K562 (cell line): ENCODE results near the gene PRKCG. TPM values are rescaled to one million over a fixed set of nuclear protein-coding genes. Genes with fewer than 3 reads are reported as not detected.

Experiments
- ATAC-seq: fragments of 200-7000 bp; cut with Tn5 transposase; 3 replicates; pipeline ENCODE4 v1.9.1; 2020; ENCODE audit warnings: moderate library complexity
- BruUV-seq: library from RNA; stranded (reverse); fragments of 400-500 nt; replicated peaks from 2 replicates; lab custom pipeline; 2021; lab: Mats Ljungman, UMichigan
- CTCF ChIA-PET: fragments of 300-600 bp; formaldehyde crosslinking; extraction: SDS; loops from one replicate; lab custom pipeline; 2021; ENCODE audit warnings: low intra/inter-chr PET ratio; lab: Yijun Ruan, JAX
- POLR2A ChIA-PET: fragments of 300-600, 350-650 bp; sonication (Branson Sonifier 250); formaldehyde crosslinking; extraction: SDS; loops from one replicate; lab custom pipeline; 2021; ENCODE audit warnings: antibody characterized with exemption, inconsistent platforms; lab: Yijun Ruan, JAX
- DNase-seq, 4 experiments: peaks; one replicate each; pipeline versions ENCODE4 v3.0.0 to v3.0.0-alpha.2; 2011 to 2018; ENCODE audit warnings: low spot score in 3 of 4, mixed read lengths in 3 of 4; ENCODE audit errors: extremely low read depth in 1 of 4
- FAIRE-seq: peaks from 2 replicates; lab custom pipeline; 2011; peaks lifted over from hg19 to GRCh38; lab: Jason Lieb, UNC
- H2AFZ ChIP-seq: 2 replicates; pipeline ENCODE4 v1.6.0; 2011; ENCODE audit warnings: low read depth, low read length, control low read depth, inconsistent platforms
- H3K27ac ChIP-seq: fragments of 200-600 bp; 3 replicates; pipeline ENCODE4 v1.8.0; 2011; ENCODE audit warnings: low read depth, mild to moderate bottlenecking, control low read depth, inconsistent platforms, low read length, moderate library complexity, mixed read lengths; ENCODE audit errors: extremely low read depth
- H3K27me3 ChIP-seq, 2 experiments: fragments of 300-600 bp in 1 of 2; 2 replicates in 1 of 2; 3 replicates in 1 of 2; pipeline versions ENCODE4 v1.6.0 to v1.8.0; 2011; ENCODE audit warnings: inconsistent platforms in 2 of 2, low read length in 2 of 2, mild to moderate bottlenecking in 1 of 2, mixed read lengths in 1 of 2, moderate library complexity in 1 of 2; ENCODE audit not compliant: control insufficient read depth in 2 of 2, insufficient read depth in 2 of 2
- H3K36me3 ChIP-seq: fragments of 300-600 bp; 3 replicates; pipeline ENCODE4 v1.8.0; 2011; ENCODE audit warnings: mild to moderate bottlenecking, low read length, inconsistent platforms; ENCODE audit not compliant: control insufficient read depth, insufficient read depth
- H3K4me1 ChIP-seq, 2 experiments: fragments of 200-600 bp in 1 of 2; replicated peaks in 1 of 2; 2 replicates in 1 of 2; 3 replicates in 1 of 2; pipeline versions ENCODE4 v1.5.1 to v1.8.0; 2011; ENCODE audit warnings: inconsistent platforms in 2 of 2, low read length in 2 of 2, mild to moderate bottlenecking in 1 of 2, mixed read lengths in 1 of 2, moderate library complexity in 1 of 2; ENCODE audit not compliant: control insufficient read depth in 2 of 2, insufficient read depth in 2 of 2
- H3K4me2 ChIP-seq: 2 replicates; pipeline ENCODE4 v1.6.1; 2011; ENCODE audit warnings: low read length, control low read depth, inconsistent platforms, mixed read lengths; ENCODE audit not compliant: insufficient read depth
- H3K4me3 ChIP-seq: fragments of 200-600 bp; sonication (generic), shearing (Covaris generic); 2 replicates; pipeline ENCODE4 v1.5.1; 2016; ENCODE audit warnings: control low read depth, inconsistent platforms
- H3K79me2 ChIP-seq: fragments of 200-600 bp; 3 replicates; pipeline ENCODE4 v1.8.0; 2011; ENCODE audit warnings: low read length, inconsistent platforms; ENCODE audit not compliant: control insufficient read depth, insufficient read depth
- H3K9ac ChIP-seq, 2 experiments: 2 replicates each; pipeline versions ENCODE4 v1.6.0 to v1.6.1; 2011; ENCODE audit warnings: low read depth in 2 of 2, low read length in 2 of 2, control low read depth in 1 of 2, inconsistent platforms in 1 of 2, mild to moderate bottlenecking in 1 of 2, mixed read lengths in 1 of 2; ENCODE audit not compliant: insufficient read depth in 1 of 2
- H3K9me1 ChIP-seq: one replicate; pipeline ENCODE4 v1.6.0; 2011; ENCODE audit warnings: inconsistent platforms, mild to moderate bottlenecking, low read length, moderate library complexity; ENCODE audit not compliant: control insufficient read depth, insufficient read depth
- H3K9me3 ChIP-seq: replicated peaks from 2 replicates; pipeline ENCODE4 v1.5.1; 2011; ENCODE audit warnings: low read depth, low read length, inconsistent platforms; ENCODE audit not compliant: control insufficient read depth, insufficient read depth
- H4K20me1 ChIP-seq: replicated peaks from 2 replicates; pipeline ENCODE4 v1.6.1; 2011; ENCODE audit warnings: low read length, inconsistent platforms, mixed read lengths; ENCODE audit not compliant: control insufficient read depth, insufficient read depth
- BCLAF1 ChIP-seq, 2 experiments: fragments of 450-650 bp in 1 of 2; IDR thresholded peaks; 2 replicates each; pipeline ENCODE4 v1.6.1; 2011 to 2017; ENCODE audit warnings: low read depth in 2 of 2, antibody characterized with exemption in 1 of 2, borderline replicate concordance in 1 of 2, low read length in 1 of 2, mild to moderate bottlenecking in 1 of 2, mixed read lengths in 1 of 2; ENCODE audit not compliant: control insufficient read depth in 1 of 2
- EZH2 ChIP-seq: IDR thresholded peaks from 2 replicates; pipeline ENCODE4 v1.6.1; 2012; ENCODE audit warnings: low read depth, mild to moderate bottlenecking, inconsistent platforms, low read length, borderline replicate concordance
- HNRNPUL1 ChIP-seq: fragments of 200-400 bp; formaldehyde crosslinking; IDR thresholded peaks from 2 replicates; pipeline ENCODE4 v1.6.1; 2017; ENCODE audit warnings: low read length
- MAZ ChIP-seq, 2 experiments: fragments of 450-650 bp in 1 of 2; sonication (generic) in 1 of 2; formaldehyde crosslinking; IDR thresholded peaks in 1 of 2; conservative IDR thresholded peaks in 1 of 2; 2 replicates each; pipeline versions ENCODE4 v1.4.0 to v1.5.0; 2020; ENCODE audit warnings: mild to moderate bottlenecking in 1 of 2, missing genetic modification reagents in 1 of 2
- MCM7 ChIP-seq, 2 experiments: fragments of 450-650 bp; IDR thresholded peaks; 2 replicates each; pipeline ENCODE4 v1.6.1; 2016 to 2018
- RFX1 ChIP-seq: fragments of 450-650 bp; IDR thresholded peaks from 2 replicates; pipeline ENCODE4 v1.6.1; 2016; ENCODE audit warnings: mild to moderate bottlenecking, moderate library complexity
- ZBTB33 ChIP-seq: sonication (generic); formaldehyde crosslinking; IDR thresholded peaks from 2 replicates; pipeline ENCODE4 v1.8.1; 2023; ENCODE audit warnings: mild to moderate bottlenecking, missing genetic modification reagents
- ZNF589 ChIP-seq: fragments of 200-800 bp; sonication (Bioruptor generic); IDR thresholded peaks from 2 replicates; pipeline ENCODE4 v1.6.1; 2016; ENCODE audit warnings: low read depth, missing genetic modification characterization, missing compliant biosample characterization
- WGBS: fragments of 100-300 bp; shearing (Covaris generic); methylation state at CpG from one replicate; pipeline ENCODE4 v1.1.6; 2016; ENCODE audit warnings: low coverage, mixed read lengths; ENCODE audit not compliant: insufficient coverage; ENCODE audit errors: missing lambda C conversion rate; 5-methylcytosine and 5-hydroxymethylcytosine counted together
- in situ Hi-C: fragments of 300-500 bp; cut with MboI; formaldehyde crosslinking; loops from 4 replicates; pipeline ENCODE4 v1.15.0; 2018; ENCODE audit warnings: inconsistent platforms, mixed read lengths
- intact Hi-C: fragments of 100-400 bp; cut with micrococcal nuclease; formaldehyde crosslinking; loops from 2 replicates; pipeline ENCODE4 v1.14.2; 2022
- polyA plus RNA-seq, 8 experiments: library from polyadenylated mRNA; depleted of rRNA in 4 of 8; stranded (reverse) in 5 of 8; unstranded in 3 of 8; fragments of >200 nt; fragmentation: Nextera tagmentation in 2 of 8; fragmentation: Illumina TruSeq in 1 of 8; extraction: Ambion mirVana in 2 of 8; extraction: Trizol in 1 of 8; gene quantifications; 2 replicates each; pipeline versions ENCODE4 v1.2.1 to v1.2.3, GENCODE V29; 2011 to 2014; ENCODE audit warnings: inconsistent platforms in 1 of 8, missing spikeins in 1 of 8
- total RNA-seq, 7 experiments: library from RNA; depleted of rRNA in 6 of 7; stranded (reverse); fragments of >200 nt in 6 of 7; fragmentation: Illumina TruSeq in 2 of 7; extraction: Trizol in 2 of 7; gene quantifications; 2 replicates each; pipeline versions ENCODE4 v1.2.1 to v1.2.3, GENCODE V29; 2011 to 2021; ENCODE audit warnings: low replicate concordance in 1 of 7
- TF ChIP-seq, protein P1 (sequence below): fragments of 200-800 bp; sonication (Bioruptor generic); IDR thresholded peaks from 2 replicates; pipeline ENCODE4 v1.6.1; 2017; ENCODE audit warnings: missing genetic modification characterization, missing compliant biosample characterization

Gene PRKCG
- total and polyA plus RNA-seq, 9 of the 15 experiments (the other 6 are each of a cell fraction or from before 2014, with no cell fraction given) = not detected

GRCh38 chr19:53883741-53884140 is 1.7 kb downstream of the PRKCG start:
- no peak for FAIRE-seq
- TF ChIP-seq EZH2 = 0 out of 2 replicates have a peak, but pooled peaks have one; percentile 68
- TF ChIP-seq, protein P1, sequence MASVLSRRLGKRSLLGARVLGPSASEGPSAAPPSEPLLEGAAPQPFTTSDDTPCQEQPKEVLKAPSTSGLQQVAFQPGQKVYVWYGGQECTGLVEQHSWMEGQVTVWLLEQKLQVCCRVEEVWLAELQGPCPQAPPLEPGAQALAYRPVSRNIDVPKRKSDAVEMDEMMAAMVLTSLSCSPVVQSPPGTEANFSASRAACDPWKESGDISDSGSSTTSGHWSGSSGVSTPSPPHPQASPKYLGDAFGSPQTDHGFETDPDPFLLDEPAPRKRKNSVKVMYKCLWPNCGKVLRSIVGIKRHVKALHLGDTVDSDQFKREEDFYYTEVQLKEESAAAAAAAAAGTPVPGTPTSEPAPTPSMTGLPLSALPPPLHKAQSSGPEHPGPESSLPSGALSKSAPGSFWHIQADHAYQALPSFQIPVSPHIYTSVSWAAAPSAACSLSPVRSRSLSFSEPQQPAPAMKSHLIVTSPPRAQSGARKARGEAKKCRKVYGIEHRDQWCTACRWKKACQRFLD = no peak
- TF ChIP-seq MCM7 (IDR thresholded peaks at IDR 0.05) = 0 out of 4 replicates have a peak, but pooled peaks of 1 of the 2 experiments have one; percentile 47
- TF ChIP-seq ZBTB33 (CRISPR knock-in tag) = no peak
- TF ChIP-seq MAZ (CRISPR knock-in tag; conservative IDR thresholded peaks at IDR 0.05 in 1 of 2, IDR thresholded peaks at IDR 0.05 in 1 of 2) = no peak
- no peak for TF ChIP-seq RFX1
- TF ChIP-seq BCLAF1 (IDR thresholded peaks at IDR 0.05; ENCODE audit: borderline replicate concordance in 1 of 2, control insufficient read depth in 1 of 2, low read depth in 2 of 2, low read length in 1 of 2) = no peak
- TF ChIP-seq ZNF589 = no peak
- TF ChIP-seq HNRNPUL1 = no peak
- peaks cover 15 to 17% of the 10 kb centered on the region in 2 experiments; a peak in 4 of 5 replicates for H3K27me3 ChIP-seq

More at GRCh38 chr19:53883741-53884140, 1.7 kb downstream of the PRKCG start:
- BruUV-seq = no TSS peak
- in situ Hi-C loops (no loop called here), intact Hi-C loops (no loop called here)
- Histone ChIP-seq H3K9me1 (no peaks in the 10 kb centered on the region), H3K27ac (no peak overlapping the region), H3K79me2 (no peaks in the 10 kb centered on the region), H3K36me3 (no peaks in the 10 kb centered on the region), H4K20me1 (no peaks in the 10 kb centered on the region), H3K9me3 (no peaks in the 10 kb centered on the region), H3K4me3 (no peak overlapping the region), H3K4me2 (no peak overlapping the region), H2AFZ (no peak overlapping the region), H3K4me1 (peaks cover 0 to 36% of the 10 kb centered on the region in 2 experiments; a peak in 3 of 5 replicates), H3K9ac (no peak overlapping the region)
- ATAC-seq (no peak), DNase-seq (no peak)
- POLR2A ChIA-PET = interaction anchor here (0.6 to 1.5 kb wide), 3 partner anchors 14 to 177 kb away, joined by 3 read pairs; partner anchors contain the start of gene MYADM
- WGBS = 17% methylated on average over 11 of the region's 11 CpGs
- CTCF ChIA-PET = no interaction called here
